Measurements from ENCODE around the gene AVPR2.

Gene AVPR2

GRCh38 chrX:153948847-153949805 lies 44.7 kb downstream of the AVPR2 start:
- in situ Hi-C loops (cut with MboI; ENCODE audit: low sequenced_read_pairs): no loop called here

GRCh38 chrX:153950127-153950526 lies 45.7 kb downstream of the AVPR2 start:
- in situ Hi-C loops (cut with MboI; ENCODE audit: low sequenced_read_pairs): no loop called here

- in situ Hi-C loops (cut with MboI; ENCODE audit: low sequenced_read_pairs): no loop called here
Measured at GRCh38 chrX:153951683-153952372, 47.4 kb downstream of the AVPR2 start.

- in situ Hi-C loops (cut with MboI; ENCODE audit: low sequenced_read_pairs): no loop called here
Measured at GRCh38 chrX:153952373-153953026, 48.0 kb downstream of the AVPR2 start.

GRCh38 chrX:153953342-153953830 lies 48.9 kb downstream of the AVPR2 start:
- in situ Hi-C loops (cut with MboI; ENCODE audit: low sequenced_read_pairs): no loop called here

- in situ Hi-C loops (cut with MboI; ENCODE audit: low sequenced_read_pairs): no loop called here
Measured at GRCh38 chrX:153953892-153954557, 49.6 kb downstream of the AVPR2 start.

- in situ Hi-C loops (cut with MboI; ENCODE audit: low sequenced_read_pairs): no loop called here
Measured at GRCh38 chrX:153954558-153955227, 50.2 kb downstream of the AVPR2 start.

GRCh38 chrX:153955228-153955732 lies 50.8 kb downstream of the AVPR2 start:
- in situ Hi-C loops (cut with MboI; ENCODE audit: low sequenced_read_pairs): no loop called here

- in situ Hi-C loops (cut with MboI; ENCODE audit: low sequenced_read_pairs): no loop called here
Measured at GRCh38 chrX:153956044-153956907, 51.8 kb downstream of the AVPR2 start.

All from HL-60/S4 treated with phorbol 12-myristate 13-acetate at 8.2 ng/mL for 4 days and 3 days (cell line).